Ramos (cell line): ENCODE results near the gene PTPRF.
"Not testable (repeated sequence)": the region's sequence is repeated elsewhere in the genome, so short reads cannot be mapped to it uniquely, and the experiment has no call there.

Experiments used
- in situ Hi-C: fragments of 300-500 bp; cut with MboI; formaldehyde crosslinking; loops from one replicate; pipeline ENCODE4 v1.14.3; 2022; ENCODE audit warnings: low sequenced_read_pairs; ENCODE audit not compliant: unreplicated experiment

Gene PTPRF

DNA sequence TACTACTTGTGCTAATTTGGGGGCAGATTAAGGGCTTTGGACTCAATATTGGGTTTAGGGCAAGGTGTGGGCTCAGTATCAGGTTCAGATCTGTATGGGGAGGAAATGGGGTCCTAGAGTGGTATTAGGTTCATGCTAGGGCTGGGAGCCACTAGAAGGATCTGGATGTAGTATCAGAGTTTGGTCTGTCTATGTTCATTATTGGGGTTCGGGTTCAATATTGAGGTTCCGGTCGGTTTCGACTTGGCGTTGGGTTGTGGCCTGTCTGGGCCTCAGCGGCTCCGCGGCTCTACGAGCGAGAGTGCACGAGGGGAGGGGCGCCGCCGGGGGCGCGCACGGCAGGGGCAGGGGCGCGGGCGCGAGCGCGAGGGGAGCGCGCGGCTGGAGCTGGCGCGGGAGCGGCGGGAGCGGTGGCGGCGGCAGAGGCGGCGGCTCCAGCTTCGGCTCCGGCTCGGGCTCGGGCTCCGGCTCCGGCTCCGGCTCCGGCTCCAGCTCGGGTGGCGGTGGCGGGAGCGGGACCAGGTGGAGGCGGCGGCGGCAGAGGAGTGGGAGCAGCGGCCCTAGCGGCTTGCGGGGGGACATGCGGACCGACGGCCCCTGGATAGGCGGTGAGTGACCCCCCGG lies at the start of gene PTPRF:
Gene PTPRF (plus strand): TSS at position 401 of the 624 bp plus-strand sequence. CDS start 14,193 bp downstream, outside the sequence.
- in situ Hi-C loops, result no loop called here

DNA sequence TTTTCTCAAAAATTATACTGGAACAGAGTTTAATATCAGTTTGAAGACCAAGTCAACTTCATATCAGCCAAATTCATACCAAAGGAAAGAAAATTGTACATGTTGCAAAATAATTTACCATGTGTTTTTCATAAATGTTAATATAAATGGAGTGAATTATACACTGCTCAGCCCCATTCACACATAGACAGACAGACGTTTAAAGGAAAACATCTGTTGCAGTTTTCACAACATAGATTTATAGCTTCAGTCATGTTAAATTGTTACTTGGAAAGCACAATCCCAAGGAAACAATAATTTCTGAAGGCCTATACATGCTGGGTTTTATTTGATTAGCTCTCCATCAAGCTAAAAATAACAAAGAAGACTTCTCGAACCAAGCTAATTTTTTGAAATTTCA lies 49.2 kb upstream of the PTPRF start:
- in situ Hi-C loops, result no loop called here

DNA sequence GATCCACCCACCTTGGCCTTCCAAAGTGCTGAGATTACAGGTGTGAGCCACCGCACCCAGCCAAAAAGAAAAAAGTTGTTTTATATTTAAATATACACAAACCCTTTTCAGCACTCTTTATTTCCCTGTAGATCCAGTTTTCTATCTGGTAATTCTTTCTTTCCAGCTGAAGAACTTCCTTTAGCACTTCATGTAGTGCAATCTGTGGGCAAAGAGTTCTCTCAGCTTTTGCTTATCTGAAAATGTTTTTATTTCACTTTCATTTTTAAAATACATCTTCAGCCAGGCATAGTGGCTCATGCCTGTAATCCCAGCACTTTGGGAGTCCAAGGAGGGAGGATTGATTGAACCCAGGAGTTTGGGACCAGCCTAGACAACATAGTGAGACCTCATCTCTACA lies 48.5 kb upstream of the PTPRF start:
- in situ Hi-C loops, result no loop called here

DNA sequence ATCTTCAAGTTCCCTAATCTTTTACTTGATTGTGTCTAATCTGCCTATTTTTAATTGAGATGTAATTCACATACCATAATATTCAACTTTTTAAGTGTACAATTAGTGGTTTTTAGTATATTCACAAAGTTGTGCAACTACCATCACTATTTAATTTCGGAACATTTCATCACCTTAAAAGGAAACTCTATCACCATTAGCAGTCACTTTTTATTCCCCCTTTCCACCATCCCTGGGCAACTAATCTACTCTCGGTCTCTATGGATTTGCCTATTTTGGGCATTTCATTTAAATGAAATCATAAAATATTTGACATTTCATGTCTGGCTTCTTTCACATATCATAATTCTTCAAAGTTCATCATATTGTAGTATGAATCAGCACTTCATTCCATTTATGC lies 46.3 kb upstream of the PTPRF start:
- in situ Hi-C loops, result no loop called here

DNA sequence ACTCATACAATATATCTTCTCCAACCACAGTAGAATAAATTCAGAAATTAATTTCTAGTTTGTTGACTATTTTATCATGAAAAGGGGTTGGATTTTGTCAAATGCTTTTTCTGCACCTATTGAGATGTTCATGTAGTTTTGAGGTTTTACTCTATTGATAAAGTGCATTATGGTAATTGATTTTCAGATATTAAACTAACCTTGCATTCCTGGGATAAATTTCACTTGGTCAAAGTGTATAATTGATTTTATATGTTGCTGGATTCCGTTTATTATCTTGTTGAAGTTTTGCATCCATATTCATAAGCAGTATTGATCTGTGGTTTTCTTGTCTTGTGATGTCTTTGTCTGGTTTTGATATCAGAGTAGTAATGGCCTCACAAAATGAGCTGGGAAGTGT lies 42.5 kb upstream of the PTPRF start:
- in situ Hi-C loops, result no loop called here

DNA sequence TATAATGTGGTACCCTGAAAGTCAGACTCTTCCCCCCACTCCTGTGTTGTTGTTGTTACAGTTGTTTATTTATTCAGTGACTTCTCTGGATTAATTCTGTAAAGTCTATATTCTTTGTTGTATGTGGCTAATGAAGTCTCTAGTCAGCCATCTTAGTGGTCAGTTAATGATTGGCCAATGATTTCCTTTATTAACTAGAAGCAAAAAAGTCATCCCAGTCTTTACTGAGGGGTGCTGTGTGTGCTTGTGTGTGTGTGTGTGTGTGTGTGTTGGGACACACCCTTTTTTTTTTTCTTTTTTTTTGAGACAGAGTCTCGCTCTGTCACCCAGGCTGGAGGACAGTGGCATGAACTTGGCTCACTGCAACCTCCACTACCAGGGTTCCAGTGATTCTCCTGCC lies 39.6 kb upstream of the PTPRF start:
- in situ Hi-C loops, result no loop called here

DNA sequence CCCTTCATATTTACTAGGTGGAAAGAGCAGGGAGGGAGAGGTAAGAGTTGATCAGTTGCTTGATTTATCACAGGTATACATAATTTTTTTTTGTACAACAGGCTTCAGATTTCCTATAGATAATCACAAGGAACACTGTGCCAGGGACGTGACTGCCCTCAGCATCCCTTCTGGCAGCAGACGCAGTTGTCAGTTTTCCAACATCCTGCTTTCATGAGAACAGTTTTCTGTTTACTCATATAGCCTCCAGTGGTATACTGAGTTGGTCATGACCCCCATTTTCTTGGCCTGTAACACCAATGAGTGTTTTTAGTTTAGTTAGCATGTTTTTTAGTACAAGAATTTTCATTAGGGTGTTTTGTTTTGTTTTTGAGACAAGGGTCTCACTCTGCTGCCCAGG lies 37.9 kb upstream of the PTPRF start:
- in situ Hi-C loops, result no loop called here

DNA sequence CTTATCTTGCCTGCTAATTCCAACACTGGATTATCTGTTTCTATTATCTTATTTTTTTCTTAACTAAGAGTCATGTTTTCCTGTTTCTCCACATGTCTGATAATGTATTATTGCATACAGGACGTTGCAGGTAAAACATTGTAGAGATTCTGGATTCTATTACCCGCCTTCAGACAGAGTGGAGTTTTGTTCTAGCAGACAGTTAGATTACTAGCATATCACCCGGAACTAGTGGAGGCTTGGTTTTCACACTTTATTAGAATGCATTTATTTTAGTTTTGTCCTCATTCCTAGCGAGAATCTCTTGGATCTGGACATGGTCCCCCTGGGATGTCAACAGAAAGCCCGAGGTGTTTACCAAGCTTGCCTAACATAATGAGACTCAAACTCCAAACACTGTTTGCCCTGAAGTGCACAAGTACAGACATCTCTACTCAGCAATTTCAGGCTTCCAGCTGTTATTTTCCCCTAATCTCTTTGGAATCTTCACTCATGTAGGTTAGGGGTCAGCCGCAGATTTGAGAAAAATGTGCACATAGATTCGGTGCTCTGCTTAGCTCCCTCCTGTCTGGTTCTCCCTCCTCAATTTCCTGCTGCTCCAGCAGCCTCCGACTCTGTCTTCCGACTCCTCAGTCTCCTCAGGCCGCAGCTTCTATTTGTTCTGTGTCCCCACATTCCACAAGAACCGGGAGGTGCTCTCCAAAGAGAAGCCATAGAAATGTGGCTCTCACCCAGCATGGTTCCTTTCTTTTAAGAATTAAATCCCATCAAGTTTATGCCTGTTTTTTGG lies 36.8 kb upstream of the PTPRF start:
- in situ Hi-C loops, result no loop called here

DNA sequence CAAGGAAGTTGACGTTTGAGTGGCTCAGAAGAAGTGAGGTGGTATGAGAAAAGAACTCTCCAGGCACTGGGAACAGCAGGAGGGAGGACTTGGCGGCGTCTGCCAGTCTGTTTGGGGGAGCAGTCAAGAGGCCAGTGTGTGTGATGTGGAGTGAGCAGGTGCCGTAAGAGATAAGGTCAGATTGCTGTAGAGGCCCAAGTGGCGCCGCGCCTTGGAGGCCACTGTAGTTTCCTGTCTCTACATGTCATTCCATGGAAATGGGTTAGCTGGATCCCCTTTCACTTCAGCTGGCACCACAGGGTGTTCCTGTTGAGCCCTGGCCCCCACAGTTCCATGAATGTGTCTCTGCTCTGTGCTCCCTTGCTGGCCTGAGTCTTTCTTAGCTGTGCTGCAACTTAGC lies 35.5 kb upstream of the PTPRF start:
- in situ Hi-C loops, result no loop called here

DNA sequence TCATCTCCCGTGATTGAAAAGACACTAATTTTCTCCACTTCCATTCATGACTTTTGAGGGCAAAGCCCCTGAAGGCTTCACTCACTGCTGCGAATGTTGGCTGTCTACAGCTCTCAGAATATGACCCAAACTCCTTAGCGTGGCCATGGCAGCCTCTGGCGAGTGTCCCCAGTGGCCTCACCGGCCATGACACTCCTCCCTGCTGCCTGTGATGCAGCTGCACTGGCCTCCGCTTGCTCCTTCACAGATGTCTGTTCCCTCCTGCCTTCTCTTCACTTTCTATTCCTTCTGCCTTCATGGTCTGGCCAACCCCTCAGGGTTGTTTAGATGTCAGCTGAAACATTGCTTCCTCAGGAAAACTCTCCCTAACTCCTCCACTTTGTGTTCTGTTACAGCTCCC lies 30.8 kb upstream of the PTPRF start:
- in situ Hi-C loops, result no loop called here

DNA sequence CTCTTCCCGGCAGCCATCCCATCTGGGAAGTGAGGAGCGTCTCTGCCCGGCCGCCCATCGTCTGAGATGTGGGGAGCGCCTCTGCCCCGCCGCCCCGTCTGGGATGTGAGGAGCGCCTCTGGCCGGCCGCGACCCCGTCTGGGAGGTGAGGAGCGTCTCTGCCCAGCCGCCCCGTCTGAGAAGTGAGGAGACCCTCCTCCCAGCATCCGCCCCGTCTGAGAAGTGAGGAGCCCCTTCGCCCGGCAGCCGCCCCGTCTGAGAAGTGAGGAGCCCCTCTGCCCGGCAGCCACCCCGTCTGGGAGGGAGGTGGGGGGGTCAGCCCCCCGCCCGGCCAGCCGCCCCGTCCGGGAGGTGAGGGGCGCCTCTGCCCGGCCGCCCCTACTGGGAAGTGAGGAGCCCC lies 28.9 kb upstream of the PTPRF start:
- in situ Hi-C loops, result not testable (repeated sequence)

DNA sequence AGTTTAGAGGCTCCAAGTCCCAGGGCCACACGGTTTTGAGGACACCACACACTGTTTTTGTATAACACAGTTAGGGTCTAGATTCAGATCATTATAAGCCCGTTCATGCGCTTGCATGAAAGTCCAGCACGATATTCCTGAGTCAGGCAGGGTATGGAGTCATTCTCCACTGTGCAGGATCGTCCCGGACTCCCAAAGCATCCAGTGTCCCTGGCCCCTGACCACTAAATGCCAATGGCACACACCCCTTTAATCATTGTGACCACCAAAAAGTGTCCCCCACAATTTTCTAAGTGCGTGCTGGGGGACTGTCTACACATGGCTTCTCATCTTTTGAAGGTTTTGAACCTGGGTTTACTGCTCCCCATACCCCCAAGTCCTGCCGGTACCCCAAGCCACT lies 27.1 kb upstream of the PTPRF start:
- in situ Hi-C loops, result no loop called here

DNA sequence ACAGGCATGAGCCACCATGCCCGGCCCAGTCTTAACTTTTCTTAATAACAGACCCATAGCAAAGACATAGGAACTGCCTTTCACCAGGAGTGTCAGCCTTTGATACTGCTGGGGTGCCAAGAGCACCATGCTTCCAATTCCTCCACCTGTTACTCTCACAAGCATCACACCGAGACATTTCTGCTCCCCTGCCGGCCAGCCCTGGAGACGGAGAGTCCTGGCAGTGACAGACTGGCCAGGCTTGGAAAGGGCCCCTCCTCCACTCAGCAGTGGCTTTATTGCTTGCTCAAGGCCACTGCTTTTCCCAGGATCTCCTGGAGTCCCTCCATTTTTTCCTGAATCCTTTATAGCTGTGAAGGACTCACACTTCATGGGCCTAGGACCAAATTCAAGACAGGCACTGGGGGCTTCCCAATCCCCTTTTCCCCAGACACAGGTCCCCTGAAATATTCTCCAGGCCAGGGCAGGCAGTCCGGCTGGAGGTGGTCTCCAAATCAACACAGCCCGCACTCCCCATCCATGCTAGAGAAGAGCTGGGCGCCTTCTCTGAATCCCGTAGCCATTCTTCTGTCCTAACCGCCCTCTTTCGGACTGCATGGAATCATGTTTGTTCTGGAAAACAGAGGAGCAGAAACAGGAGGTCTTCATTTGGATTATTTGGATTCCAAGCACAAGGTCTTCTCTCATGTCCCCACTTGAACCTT lies 25.5 kb upstream of the PTPRF start:
- in situ Hi-C loops, result no loop called here

DNA sequence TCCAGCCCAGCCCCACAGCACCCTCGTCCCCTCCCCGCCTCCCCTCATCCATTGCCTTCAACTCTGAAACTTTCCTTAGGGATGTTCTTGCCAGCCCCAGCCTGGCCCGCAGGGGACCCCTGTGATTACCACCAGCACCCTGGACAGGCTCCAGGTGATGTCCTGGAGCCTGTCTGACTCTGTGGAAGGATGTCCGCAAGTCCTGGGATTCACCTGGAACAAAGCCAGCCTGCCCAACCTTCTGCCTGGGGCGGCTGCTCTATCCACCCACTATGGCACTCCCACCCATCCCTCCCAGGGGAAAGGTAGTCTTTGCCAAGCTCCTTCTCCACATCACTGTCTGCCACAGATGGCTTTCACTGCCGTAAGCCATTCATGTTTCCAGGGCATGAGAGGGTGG lies 24.4 kb upstream of the PTPRF start:
- in situ Hi-C loops, result no loop called here

DNA sequence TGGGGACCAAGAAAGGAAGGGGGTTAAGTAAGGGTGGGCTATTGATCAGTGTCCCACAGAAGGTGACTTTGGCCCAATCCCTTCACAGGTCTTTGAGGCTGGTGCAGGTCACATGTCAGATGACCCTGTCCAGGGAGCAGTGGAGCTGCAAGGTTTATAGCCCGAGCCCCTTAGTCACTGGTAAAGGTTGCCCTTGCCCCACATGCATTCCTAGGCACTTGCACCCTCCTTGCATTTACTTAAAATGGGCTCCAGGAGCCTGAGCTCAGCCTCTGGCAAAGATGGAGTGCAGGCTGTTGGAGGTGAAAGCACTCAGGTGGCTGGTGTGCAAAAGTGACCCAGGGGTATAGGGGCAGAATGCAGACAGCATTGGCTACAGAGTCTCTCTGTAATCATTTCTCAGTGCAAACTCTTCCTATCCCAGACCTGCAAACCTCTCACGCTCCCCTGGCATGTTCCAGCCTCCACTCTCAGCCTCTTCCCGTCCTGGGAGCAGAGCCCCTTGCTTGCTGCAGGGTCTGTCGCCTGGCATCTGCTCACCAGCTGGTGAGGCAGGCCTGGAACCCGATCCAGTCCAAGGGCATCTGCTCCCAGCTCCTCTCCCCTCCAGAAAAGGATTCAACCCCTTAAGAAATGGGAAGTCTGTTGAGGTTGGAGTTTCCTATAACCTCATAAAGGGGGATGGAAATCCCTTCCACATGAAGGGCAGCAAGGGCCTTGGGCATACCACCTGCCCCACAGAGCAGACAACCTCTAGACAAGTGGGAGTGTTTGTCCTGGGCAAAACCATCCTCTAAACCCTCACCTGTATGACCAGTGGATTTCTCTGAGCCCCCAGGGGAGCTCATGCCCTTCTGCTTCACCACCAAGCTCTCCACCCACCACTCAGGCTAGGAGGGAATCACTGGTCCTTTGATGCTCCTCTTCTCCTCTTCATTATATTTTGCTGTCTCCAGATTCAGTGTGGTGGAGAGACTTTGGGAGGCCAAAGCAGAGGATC lies 23.1 kb upstream of the PTPRF start:
- in situ Hi-C loops, result no loop called here

DNA sequence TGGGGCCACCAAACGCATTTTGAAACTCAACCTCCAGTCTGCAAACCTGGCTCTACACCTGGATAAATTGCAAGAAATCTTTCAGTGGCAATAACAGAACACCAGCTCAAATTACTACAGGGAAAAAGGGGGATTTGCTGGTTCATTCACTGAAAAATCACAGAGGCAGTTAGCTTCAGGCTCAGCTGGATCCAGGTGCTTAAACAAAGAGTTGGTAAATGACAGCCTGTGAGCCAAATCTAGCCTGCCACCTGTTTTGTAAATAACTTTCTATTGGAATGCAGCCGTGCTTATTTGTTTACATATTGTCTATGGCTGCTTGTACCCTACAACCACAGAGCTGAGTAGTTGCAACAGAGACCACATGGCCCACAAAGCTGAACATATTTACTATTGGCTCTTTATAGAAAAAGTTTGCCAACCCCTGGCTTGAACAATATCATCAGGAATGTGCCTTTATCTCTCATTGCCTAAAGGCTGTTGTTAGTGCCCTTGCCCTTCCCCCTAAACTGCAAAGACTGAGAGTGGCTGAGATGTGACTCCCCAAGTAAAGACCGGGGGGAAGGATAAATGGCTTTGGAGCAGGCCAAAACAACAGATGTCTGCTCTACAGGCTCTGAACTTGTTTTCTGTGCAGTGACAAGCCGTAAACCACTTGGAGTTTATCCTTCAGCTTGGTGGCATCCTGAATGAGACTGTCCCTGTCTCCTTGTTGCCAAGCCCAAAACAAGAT lies 21.5 kb upstream of the PTPRF start:
- in situ Hi-C loops, result no loop called here

DNA sequence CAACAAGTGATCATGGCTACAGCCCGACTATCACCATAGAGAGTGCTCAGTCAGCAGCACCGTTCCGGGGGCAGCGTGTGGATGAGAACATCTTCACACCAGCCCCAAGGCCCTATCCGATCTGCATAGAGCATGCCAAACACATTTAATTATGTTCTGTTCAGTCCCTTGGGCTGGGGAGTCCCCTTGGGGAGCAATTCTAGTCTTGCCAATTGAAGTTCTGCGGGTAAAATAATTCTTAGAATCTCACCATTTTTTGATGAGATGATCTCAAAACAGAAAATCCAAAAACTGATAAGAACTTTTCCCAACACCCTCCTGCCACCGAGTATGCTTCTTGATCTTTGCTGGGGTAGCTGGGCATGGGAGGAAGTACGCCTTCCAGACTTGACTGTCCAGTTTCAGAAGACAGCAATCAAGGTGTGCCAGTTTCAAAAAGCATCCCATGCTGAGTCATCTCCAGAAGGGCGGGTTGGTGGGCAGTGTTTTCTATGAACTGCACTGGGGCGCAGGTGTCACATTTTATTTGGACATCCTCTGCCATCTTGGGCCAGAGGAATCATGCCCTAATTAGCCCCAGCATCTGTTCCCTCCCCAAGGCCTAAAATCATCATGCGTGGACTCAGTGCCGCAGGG lies 20.8 kb upstream of the PTPRF start:
- in situ Hi-C loops, result no loop called here

DNA sequence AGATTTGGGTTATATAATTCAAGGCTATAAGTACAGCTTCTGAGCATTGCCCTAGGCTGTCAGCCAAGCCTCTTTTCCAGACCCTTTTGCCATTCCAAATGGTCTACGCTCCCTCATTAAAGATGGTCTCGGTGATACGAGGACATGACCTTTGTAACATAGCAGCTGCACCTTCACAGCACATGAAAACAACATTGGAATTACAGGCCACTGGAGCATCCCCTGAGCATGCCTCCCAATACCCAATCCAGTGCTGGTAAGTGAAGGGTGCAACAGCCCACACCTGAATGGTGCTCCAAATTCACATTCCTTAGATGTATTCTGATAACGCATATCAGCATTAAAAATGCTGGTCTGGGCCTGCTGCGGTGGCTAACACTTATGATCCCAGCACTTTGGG lies 20.1 kb upstream of the PTPRF start:
- in situ Hi-C loops, result no loop called here

DNA sequence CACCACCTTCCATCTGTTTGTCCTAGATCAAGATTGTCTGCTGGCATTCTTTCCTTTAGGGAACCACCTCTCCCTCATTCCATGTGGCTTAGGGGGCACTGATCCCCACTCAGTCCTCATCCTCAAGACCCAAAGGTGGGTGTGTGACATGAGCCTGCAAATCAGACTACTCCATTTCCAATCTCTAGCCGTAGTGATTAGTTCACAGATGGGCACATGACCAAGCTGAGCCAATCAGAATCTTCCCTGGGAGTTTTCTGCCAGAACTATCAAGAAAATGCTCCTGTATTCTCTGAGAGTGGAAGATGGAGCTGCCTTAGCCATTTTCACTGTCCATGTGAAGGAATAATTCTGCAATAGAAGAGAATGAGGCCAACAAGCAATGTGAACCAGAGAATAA lies 19.3 kb upstream of the PTPRF start:
- in situ Hi-C loops, result no loop called here
